Thoracic aorta endothelial cell (primary cell): ENCODE data around the gene ZNF674. TPM values are rescaled to one million over a fixed set of nuclear protein-coding genes. Genes with fewer than 3 reads are reported as not detected.

Experiments used
- small RNA-seq: library from RNA; depleted of rRNA; stranded (forward); fragments of <200 nt; gene quantifications from one replicate; pipeline ENCODE3, GENCODE V24; 2012
- total RNA-seq: library from RNA; depleted of rRNA; stranded (reverse); fragments of >200 nt; gene quantifications from 2 replicates; pipeline ENCODE4 v1.2.3, GENCODE V29; 2012

The ZNF674 gene
- 4.0 and 6.0 TPM in 2 replicates for total RNA-seq

DNA sequence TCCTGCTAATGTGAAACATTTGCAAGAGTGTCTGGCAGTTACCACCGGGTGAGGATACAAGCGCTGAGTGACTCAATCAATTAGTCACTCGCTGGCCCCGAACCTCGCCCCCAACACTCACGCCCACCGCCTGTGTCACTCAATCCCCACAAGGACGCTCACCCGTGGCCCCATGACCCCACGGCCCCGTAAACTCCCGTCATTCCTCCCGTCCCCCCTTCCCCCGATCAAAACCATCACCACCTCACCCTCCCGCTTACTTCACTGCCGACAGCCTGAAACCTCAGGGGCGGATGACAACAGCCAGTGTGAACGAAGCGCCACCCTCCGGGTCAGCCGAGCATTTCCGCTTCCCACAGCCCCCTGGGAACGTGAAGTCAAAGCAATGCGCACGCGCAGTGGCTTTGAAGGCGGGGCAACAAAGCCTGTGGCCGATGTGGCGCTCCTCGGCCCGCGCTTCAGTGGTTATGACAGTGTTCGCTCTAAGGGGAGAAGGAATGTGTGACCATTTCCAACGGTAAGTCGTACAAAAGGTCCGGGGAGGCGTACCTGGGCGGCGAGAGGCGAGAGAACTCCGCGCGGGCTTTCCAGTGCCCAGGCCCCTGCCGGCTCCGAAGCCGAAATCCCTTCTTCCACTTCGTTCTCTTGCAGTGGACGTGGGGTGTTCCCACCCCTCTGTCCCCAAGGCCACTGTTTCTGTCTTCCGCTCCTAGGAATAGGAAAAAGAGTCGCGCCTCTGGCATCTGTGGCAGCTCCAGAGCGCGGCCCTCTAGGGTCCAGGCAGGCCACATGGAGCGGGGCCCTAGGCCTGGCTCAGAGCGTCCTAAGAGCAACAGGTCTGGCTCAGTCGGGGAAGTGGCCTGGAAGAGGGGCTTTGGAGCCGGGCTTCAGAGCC, at the start of gene ZNF674:
Gene ZNF674, minus strand, starts transcription at position 311 of the 895 bp plus-strand sequence. CDS start 3,334 bp downstream, outside the sequence.

GRCh38 chrX:46573331-46573891, 28.2 kb upstream of the ZNF674 start, which contains the start of gene CHST7:
Gene CHST7, plus strand, starts transcription at chrX:46573765. Its CDS starts 167 bp downstream, at chrX:46573932.

Small RNA genes within 50 kb of the gene (small RNA-seq; reads per million reads assigned to genes)
- gene RF00017: not detected
- not detected for gene RNU6-50P

Other genes with a start within 250 kb of the ZNF674 start
- 20.1 and 23.0 TPM in 2 replicates for gene CHST7, start 28.3 kb upstream of the ZNF674 start, total RNA-seq
- 27.1 and 29.9 TPM in 2 replicates for gene SLC9A7, start 213.7 kb upstream of the ZNF674 start, total RNA-seq